ENCODE data around the gene TOMM20. TPM values are rescaled to one million over a fixed set of nuclear protein-coding genes. Genes with fewer than 3 reads are reported as not detected.

TOMM20 gene
- total and polyA plus RNA-seq, 9 of the 15 experiments (the other 6 are each of a cell fraction or from before 2014, with no cell fraction given), result 70.6 to 334 (median 159) TPM

- TF ChIP-seq HNRNPLL (IDR thresholded peaks at IDR 0.05; ENCODE audit: low read depth, low read length, poor library complexity, severe bottlenecking), result peak; percentile 83
- TF ChIP-seq SP2 (IDR thresholded peaks at IDR 0.05; ENCODE audit: extremely low read depth, low read depth, low read length, poor library complexity, severe bottlenecking), result no peak
- TF ChIP-seq RREB1 (CRISPR knock-in tag; IDR thresholded peaks at IDR 0.05), result no peak
- TF ChIP-seq KDM5B (IDR thresholded peaks at IDR 0.05; ENCODE audit: insufficient replicate concordance, low read depth, low read length), result peak; percentile 96
- TF ChIP-seq HMG20A (CRISPR knock-in tag; conservative IDR thresholded peaks at IDR 0.05), result no peak
- no peak for TF ChIP-seq ZNF408 (CRISPR knock-in tag; IDR thresholded peaks at IDR 0.05; ENCODE audit: low read depth)
- no peak for TF ChIP-seq ZNF121 (CRISPR knock-in tag; conservative IDR thresholded peaks at IDR 0.05)
- TF ChIP-seq NBN (IDR thresholded peaks at IDR 0.05; ENCODE audit: low read depth), result no peak; the same call in 1 of the 2 replicates
- TF ChIP-seq TCF7L2 (IDR thresholded peaks at IDR 0.05; ENCODE audit: low read depth, low read length), result no peak
- TF ChIP-seq SFPQ (IDR thresholded peaks at IDR 0.05; ENCODE audit: low read depth, low read length), result no peak
- no peak for TF ChIP-seq ZNF655 (CRISPR knock-in tag; IDR thresholded peaks at IDR 0.05)
- peak; percentile 96 for TF ChIP-seq USF1 (CRISPR knock-in tag; IDR thresholded peaks at IDR 0.05)
- peak; percentile 85 for TF ChIP-seq HDAC8 (tag; IDR thresholded peaks at IDR 0.05)
- TF ChIP-seq CBX3 (IDR thresholded peaks at IDR 0.05; ENCODE audit: borderline replicate concordance in 1 of 2, low read length in 2 of 2), result peak in 1 of 2 experiments; percentile 96; a peak in 2 of 3 replicates
- TF ChIP-seq HMBOX1 (IDR thresholded peaks at IDR 0.05), result no peak
Observed at GRCh38 chr1:235128456-235129328, at the start of gene TOMM20 (continued).
